Measurements from ENCODE around the gene PCSK5. TPM values are rescaled to one million over a fixed set of nuclear protein-coding genes. Genes with fewer than 3 reads are reported as not detected.

PCSK5 gene
- total RNA-seq, 4 donors from 2014 or later = 9.6 to 41.8 (median 15.1) TPM

DNA sequence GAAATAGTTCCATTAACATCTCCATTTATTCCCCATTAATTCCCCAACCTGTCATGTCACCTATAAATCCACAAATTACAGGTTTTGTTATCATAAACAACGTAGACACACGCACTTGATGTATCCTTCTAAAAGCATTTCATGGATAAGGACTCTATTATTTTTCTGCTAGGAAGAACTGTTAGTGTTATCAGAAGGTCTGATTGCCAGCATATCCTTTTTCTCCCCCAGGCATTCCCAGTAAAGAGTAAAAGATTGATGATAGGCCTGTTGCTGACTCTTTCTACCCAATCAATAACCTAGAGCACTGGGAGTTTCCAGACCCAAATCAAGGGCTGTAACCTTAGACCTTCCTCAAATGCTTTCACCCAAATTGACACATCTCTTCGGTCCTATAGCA is 442.9 kb downstream of the PCSK5 start:
- no peak overlapping the region for H3K27ac ChIP-seq
- H3K9me3 ChIP-seq = no peaks in the 10 kb centered on the region
- H3K36me3 ChIP-seq = no peaks in the 10 kb centered on the region
- H3K4me1 ChIP-seq = no peaks in the 10 kb centered on the region
- intact Hi-C loops (cut with DNase I) = no loop called here
- TF ChIP-seq, protein P1, sequence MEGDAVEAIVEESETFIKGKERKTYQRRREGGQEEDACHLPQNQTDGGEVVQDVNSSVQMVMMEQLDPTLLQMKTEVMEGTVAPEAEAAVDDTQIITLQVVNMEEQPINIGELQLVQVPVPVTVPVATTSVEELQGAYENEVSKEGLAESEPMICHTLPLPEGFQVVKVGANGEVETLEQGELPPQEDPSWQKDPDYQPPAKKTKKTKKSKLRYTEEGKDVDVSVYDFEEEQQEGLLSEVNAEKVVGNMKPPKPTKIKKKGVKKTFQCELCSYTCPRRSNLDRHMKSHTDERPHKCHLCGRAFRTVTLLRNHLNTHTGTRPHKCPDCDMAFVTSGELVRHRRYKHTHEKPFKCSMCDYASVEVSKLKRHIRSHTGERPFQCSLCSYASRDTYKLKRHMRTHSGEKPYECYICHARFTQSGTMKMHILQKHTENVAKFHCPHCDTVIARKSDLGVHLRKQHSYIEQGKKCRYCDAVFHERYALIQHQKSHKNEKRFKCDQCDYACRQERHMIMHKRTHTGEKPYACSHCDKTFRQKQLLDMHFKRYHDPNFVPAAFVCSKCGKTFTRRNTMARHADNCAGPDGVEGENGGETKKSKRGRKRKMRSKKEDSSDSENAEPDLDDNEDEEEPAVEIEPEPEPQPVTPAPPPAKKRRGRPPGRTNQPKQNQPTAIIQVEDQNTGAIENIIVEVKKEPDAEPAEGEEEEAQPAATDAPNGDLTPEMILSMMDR (IDR thresholded peaks at IDR 0.05) = no peak
- TF ChIP-seq POLR2A (IDR thresholded peaks at IDR 0.05) = no peak
- no peak for DNase-seq
- no peak overlapping the region for H3K4me3 ChIP-seq (replicated peaks in 1 of 3)
- WGBS, 2 donors = 69 to 72% methylated on average over 3 of the region's 3 CpGs
- no peaks in the 10 kb centered on the region for H3K27me3 ChIP-seq

DNA sequence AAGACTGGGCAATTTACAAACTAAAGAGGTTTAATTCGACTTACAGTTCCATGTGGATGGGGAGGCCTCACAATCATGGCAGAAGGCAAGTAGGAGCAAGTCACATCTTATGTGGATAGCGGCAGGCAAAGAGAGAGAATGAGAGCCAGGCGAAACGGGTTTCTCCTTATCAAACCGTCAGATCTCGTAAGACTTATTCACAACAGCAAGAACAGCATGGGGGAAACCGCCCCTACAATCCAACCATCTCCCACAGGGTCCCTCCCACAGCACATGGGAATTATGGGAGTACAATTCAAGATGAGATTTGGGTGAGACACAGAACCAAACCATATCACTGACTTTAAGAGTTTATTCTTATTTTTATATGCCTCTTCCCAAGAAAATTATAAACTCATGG is 443.5 kb downstream of the PCSK5 start:
- Histone ChIP-seq H3K27ac (no peak overlapping the region), H3K9me3 (no peaks in the 10 kb centered on the region), H3K4me3 (replicated peaks in 1 of 3) (no peak overlapping the region), H3K4me1 (no peaks in the 10 kb centered on the region), H3K27me3 (no peaks in the 10 kb centered on the region), H3K36me3 (no peaks in the 10 kb centered on the region)
- WGBS, 2 donors = 82 to 83% methylated on average over 7 of the region's 7 CpGs
- intact Hi-C loops (cut with DNase I) = no loop called here
- TF ChIP-seq, protein P1 (IDR thresholded peaks at IDR 0.05) = no peak
- TF ChIP-seq POLR2A (IDR thresholded peaks at IDR 0.05) = no peak
- no peak for DNase-seq

DNA sequence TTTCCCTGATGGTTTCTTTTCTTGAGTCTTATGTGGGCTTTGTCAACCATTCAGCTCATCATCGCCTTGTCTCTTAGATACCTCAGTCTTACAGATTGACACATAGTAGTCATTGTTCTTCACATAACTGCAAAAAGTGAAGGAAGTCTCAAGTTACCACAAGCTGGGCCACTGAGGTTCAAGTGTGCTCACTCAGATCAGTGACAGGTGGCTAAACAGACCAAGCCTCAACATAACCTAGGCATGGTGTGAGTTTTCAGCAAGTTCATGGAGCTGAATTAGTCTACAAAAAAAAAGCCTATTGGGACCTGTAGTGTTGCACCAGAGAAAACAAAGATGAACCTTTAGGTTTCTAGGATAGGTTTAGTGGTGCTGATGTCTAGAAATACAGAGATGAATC is 445.6 kb downstream of the PCSK5 start:
- H3K4me1 ChIP-seq = no peaks in the 10 kb centered on the region
- no peaks in the 10 kb centered on the region for H3K9me3 ChIP-seq
- WGBS, 2 donors = 100% methylated on average over 1 of the region's 1 CpG
- H3K27ac ChIP-seq = no peak overlapping the region
- no peaks in the 10 kb centered on the region for H3K36me3 ChIP-seq
- intact Hi-C loops (cut with DNase I) = no loop called here
- no peak for DNase-seq
- TF ChIP-seq, protein P1 (IDR thresholded peaks at IDR 0.05) = no peak
- TF ChIP-seq POLR2A (IDR thresholded peaks at IDR 0.05) = no peak
- no peaks in the 10 kb centered on the region for H3K27me3 ChIP-seq
- H3K4me3 ChIP-seq (replicated peaks in 1 of 3) = no peak overlapping the region

DNA sequence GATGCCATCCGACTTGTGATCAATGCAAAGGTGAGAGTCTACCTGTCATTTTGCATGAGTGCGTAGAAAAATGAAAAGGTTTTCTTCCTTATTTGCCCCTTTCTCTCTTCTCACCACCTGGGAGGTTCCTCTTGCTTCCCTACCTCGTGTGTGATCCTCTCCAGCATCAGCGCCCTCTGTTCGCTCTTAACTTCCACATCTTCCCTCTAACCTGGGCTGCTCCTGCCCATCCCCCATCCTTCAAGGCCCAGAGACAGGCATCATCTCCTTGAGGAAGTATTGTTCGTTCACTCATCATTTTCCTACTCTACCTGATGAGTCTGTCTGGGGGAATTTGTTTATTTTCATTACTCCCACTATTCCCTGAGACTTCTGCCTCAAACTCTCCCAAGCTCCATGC is 447.9 kb downstream of the PCSK5 start:
- 82 to 84% methylated on average over 6 of the region's 6 CpGs for WGBS, 2 donors
- no peak for DNase-seq
- intact Hi-C loops (cut with DNase I) = no loop called here

DNA sequence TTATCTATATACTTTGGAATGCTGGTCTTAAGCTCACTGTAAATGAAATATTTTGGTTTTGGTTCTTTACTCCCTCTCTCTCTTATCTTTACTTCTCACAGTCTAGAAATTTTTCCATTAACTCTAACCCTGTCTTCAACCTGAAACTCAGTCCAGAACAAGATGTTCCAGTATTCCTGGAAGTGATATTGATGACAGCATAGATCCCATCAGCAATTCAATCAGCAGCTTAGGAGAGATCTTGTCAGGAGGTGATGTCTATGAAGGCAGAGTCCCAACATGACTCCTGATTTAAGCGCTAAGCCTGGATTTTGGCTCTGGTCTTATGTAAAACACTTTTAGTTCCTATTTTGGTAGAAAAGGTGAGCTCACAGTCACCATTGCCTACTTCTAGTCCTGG is 451.1 kb downstream of the PCSK5 start:
- no peaks in the 10 kb centered on the region for H3K36me3 ChIP-seq
- intact Hi-C loops (cut with DNase I) = no loop called here
- TF ChIP-seq, protein P1 (IDR thresholded peaks at IDR 0.05) = no peak
- no peak for TF ChIP-seq POLR2A (IDR thresholded peaks at IDR 0.05)
- no peaks in the 10 kb centered on the region for H3K4me1 ChIP-seq
- H3K4me3 ChIP-seq (replicated peaks in 1 of 3) = no peak overlapping the region
- H3K9me3 ChIP-seq = no peaks in the 10 kb centered on the region
- WGBS, 2 donors = 100% methylated on average over 1 of the region's 1 CpG
- H3K27me3 ChIP-seq = no peaks in the 10 kb centered on the region
- H3K27ac ChIP-seq = no peak overlapping the region
- DNase-seq = no peak

More for the DNA sequence above, 447.9 kb downstream of the PCSK5 start:
- no peaks in the 10 kb centered on the region for H3K27me3 ChIP-seq
- no peak overlapping the region for H3K4me3 ChIP-seq (replicated peaks in 1 of 3)
- no peak overlapping the region for H3K27ac ChIP-seq
- no peaks in the 10 kb centered on the region for H3K36me3 ChIP-seq
- no peaks in the 10 kb centered on the region for H3K9me3 ChIP-seq
- no peak for TF ChIP-seq POLR2A (IDR thresholded peaks at IDR 0.05)
- TF ChIP-seq, protein P1 (IDR thresholded peaks at IDR 0.05) = no peak
- no peaks in the 10 kb centered on the region for H3K4me1 ChIP-seq
